NCI-H146 treated with DMSO at 0.1 percent for 48 hours (cell line): ENCODE results near the gene CEP55.
"Not testable (repeated sequence)": the region's sequence is repeated elsewhere in the genome, so short reads cannot be mapped to it uniquely, and the experiment has no call there.

Experiments
- DNase-seq: peaks from one replicate; lab custom pipeline; 2025; ENCODE audit not compliant: unreplicated experiment; lab: John Stamatoyannopoulos, UW

CEP55 gene

GRCh38 chr10:93505075-93505474 lies 8.7 kb downstream of the CEP55 start:
- DNase-seq: no peak

- DNase-seq: no peak
These were observed 13.4 kb downstream of the CEP55 start for GRCh38 chr10:93509816-93510215.

- DNase-seq: no peak
These were observed 16.2 kb downstream of the CEP55 start for GRCh38 chr10:93512565-93512964.

GRCh38 chr10:93513091-93513490 lies 16.7 kb downstream of the CEP55 start:
- DNase-seq: no peak

GRCh38 chr10:93514521-93514920 lies 18.1 kb downstream of the CEP55 start:
- DNase-seq: no peak

GRCh38 chr10:93515071-93516005 lies 18.9 kb downstream of the CEP55 start:
- no peak for DNase-seq

- DNase-seq: no peak
These were observed 19.6 kb downstream of the CEP55 start for GRCh38 chr10:93516006-93516380.

GRCh38 chr10:93518531-93518930 lies 22.1 kb downstream of the CEP55 start:
- DNase-seq: no peak

GRCh38 chr10:93535293-93535692 lies 38.9 kb downstream of the CEP55 start:
- no peak for DNase-seq

GRCh38 chr10:93540871-93541270 lies 44.5 kb downstream of the CEP55 start:
- DNase-seq: not testable (repeated sequence)

GRCh38 chr10:93541402-93542357 lies 45.3 kb downstream of the CEP55 start:
- no peak for DNase-seq

- peak; percentile 53 for DNase-seq
These were observed 46.0 kb downstream of the CEP55 start for GRCh38 chr10:93542358-93542791.

- DNase-seq: not testable (repeated sequence)
These were observed 50.6 kb downstream of the CEP55 start for GRCh38 chr10:93546995-93547394.

GRCh38 chr10:93547522-93547921 lies 51.1 kb downstream of the CEP55 start:
- no peak for DNase-seq

GRCh38 chr10:93548376-93549071 lies 52.1 kb downstream of the CEP55 start:
- DNase-seq: no peak

GRCh38 chr10:93550606-93551005 lies 54.2 kb downstream of the CEP55 start:
- no peak for DNase-seq

- no peak for DNase-seq
These were observed 56.4 kb downstream of the CEP55 start for GRCh38 chr10:93552780-93553179.

- DNase-seq: no peak
These were observed 57.3 kb downstream of the CEP55 start for GRCh38 chr10:93553482-93554315.

- no peak for DNase-seq
These were observed 57.9 kb downstream of the CEP55 start for GRCh38 chr10:93554316-93554663.

- DNase-seq: peak; percentile 60
These were observed 58.5 kb downstream of the CEP55 start for GRCh38 chr10:93554760-93555432.
